RPMI8226 (cell line): Measurements from ENCODE around the gene TBC1D1.

Source experiments
- DNase-seq: peaks from one replicate; pipeline ENCODE4 v3.0.0-alpha.2; 2015

The TBC1D1 gene

GRCh38 chr4:38154681-38155588 lies 264.1 kb downstream of the TBC1D1 start:
- DNase-seq: peak; percentile 44

- DNase-seq: no peak
Measured at GRCh38 chr4:38155589-38156294, 264.9 kb downstream of the TBC1D1 start.

GRCh38 chr4:38157592-38157991 lies 266.7 kb downstream of the TBC1D1 start:
- DNase-seq: no peak

- no peak for DNase-seq
Measured at GRCh38 chr4:38160487-38161207, 269.8 kb downstream of the TBC1D1 start.

- DNase-seq: no peak
Measured at GRCh38 chr4:38161208-38162113, 270.6 kb downstream of the TBC1D1 start.

- no peak for DNase-seq
Measured at GRCh38 chr4:38162240-38162784, 271.4 kb downstream of the TBC1D1 start.

- no peak for DNase-seq
Measured at GRCh38 chr4:38163216-38164006, 272.5 kb downstream of the TBC1D1 start.

- no peak for DNase-seq
Measured at GRCh38 chr4:38164346-38164745, 273.5 kb downstream of the TBC1D1 start.

GRCh38 chr4:38166082-38166481 lies 275.2 kb downstream of the TBC1D1 start:
- DNase-seq: no peak

GRCh38 chr4:38166768-38167167 lies 275.9 kb downstream of the TBC1D1 start:
- no peak for DNase-seq

GRCh38 chr4:38167973-38168372 lies 277.1 kb downstream of the TBC1D1 start:
- DNase-seq: no peak

- DNase-seq: no peak
Measured at GRCh38 chr4:38169524-38169923, 278.6 kb downstream of the TBC1D1 start.

- peak; percentile 56 for DNase-seq
Measured at GRCh38 chr4:38170338-38171169, 279.7 kb downstream of the TBC1D1 start.

GRCh38 chr4:38172078-38172477 lies 281.2 kb downstream of the TBC1D1 start:
- DNase-seq: no peak

- no peak for DNase-seq
Measured at GRCh38 chr4:38173935-38174518, 283.1 kb downstream of the TBC1D1 start.

GRCh38 chr4:38174801-38175200 lies 283.9 kb downstream of the TBC1D1 start:
- peak; percentile 79 for DNase-seq

- no peak for DNase-seq
Measured at GRCh38 chr4:38176165-38176564, 285.3 kb downstream of the TBC1D1 start.

GRCh38 chr4:38177035-38177546 lies 286.2 kb downstream of the TBC1D1 start:
- DNase-seq: peak; percentile 80

GRCh38 chr4:38177641-38178391 lies 286.9 kb downstream of the TBC1D1 start:
- DNase-seq: peak; percentile 88
